ENCODE results near the gene SHISA9. TPM values are rescaled to one million over a fixed set of nuclear protein-coding genes. Genes with fewer than 3 reads are reported as not detected.

Gene SHISA9
- total RNA-seq, 1 experiment from 2014 or later, result not detected

DNA sequence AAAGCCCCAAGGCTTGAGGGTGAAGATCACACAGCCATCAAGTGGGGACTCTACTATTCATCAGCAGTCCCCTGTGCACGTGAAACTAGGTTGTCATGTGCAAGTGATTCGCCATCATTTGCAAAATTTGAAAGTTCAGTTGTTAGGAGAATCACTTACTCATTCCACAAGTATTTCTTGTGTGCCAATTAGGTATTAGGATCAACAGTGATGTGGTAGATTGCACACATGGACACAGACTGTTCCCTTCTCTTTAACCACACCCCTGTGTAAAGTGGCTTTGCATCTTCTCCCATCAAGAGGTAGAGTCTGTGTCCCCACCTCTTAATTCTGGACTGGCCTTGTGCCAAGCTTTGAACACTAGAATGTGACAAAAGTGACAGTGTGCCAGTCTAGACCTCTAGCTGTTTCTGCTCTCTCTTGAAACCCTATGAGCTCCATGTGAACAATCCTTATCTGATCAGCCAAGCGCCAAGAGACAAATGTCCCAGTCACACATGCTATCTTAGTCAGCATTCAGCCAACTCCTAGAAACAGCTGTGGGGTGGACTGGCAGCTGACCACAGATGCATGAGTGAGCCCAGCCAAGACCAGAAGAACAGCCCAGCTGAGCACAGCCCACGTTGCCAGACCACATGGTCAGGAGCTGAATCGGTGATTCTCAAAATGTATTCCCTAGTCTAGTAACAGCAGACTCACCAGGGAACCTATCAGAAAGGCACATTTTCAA is 31.5 kb upstream of the SHISA9 start:
- no TSS peak for BruUV-seq (replicated peaks)
- DNase-seq (ENCODE audit: low read depth, low spot score) (no peak), ATAC-seq (no peak)
- Histone ChIP-seq H3K9me2 (ENCODE audit: insufficient read depth) (no peaks in the 10 kb centered on the region), H3K27ac (ENCODE audit: low read depth, low read length) (no peak overlapping the region), H4K20me1 (ENCODE audit: insufficient read depth) (no peaks in the 10 kb centered on the region), H3K9ac (ENCODE audit: low read length) (no peak overlapping the region), H3K9me3 (ENCODE audit: control insufficient read depth in 1 of 2, insufficient read depth in 1 of 2, low read depth in 1 of 2, low read length in 2 of 2) (no peaks in the 10 kb centered on the region), H3K4me2 (ENCODE audit: low read length) (no peak overlapping the region), H3K4me3 (replicated peaks in 1 of 2; ENCODE audit: low read depth in 1 of 2, low read length in 2 of 2) (no peak overlapping the region), H3K27me3 (ENCODE audit: insufficient read depth, low read length) (peaks cover 29% of the 10 kb centered on the region), H3K79me2 (ENCODE audit: insufficient read depth, low read length) (no peaks in the 10 kb centered on the region), H3K36me3 (ENCODE audit: control insufficient read depth in 1 of 2, insufficient read depth in 2 of 2, low read length in 2 of 2) (no peaks in the 10 kb centered on the region), H3K4me1 (ENCODE audit: control insufficient read depth in 1 of 2, insufficient read depth in 2 of 2, low read length in 2 of 2) (no peaks in the 10 kb centered on the region), H2AFZ (ENCODE audit: low read depth, low read length, poor library complexity, severe bottlenecking) (no peak overlapping the region)
- RAD21 ChIA-PET (ENCODE audit: low non-redundant PET in 1 of 2, low total read pairs in 2 of 2, uncharacterized antibody in 2 of 2, unreplicated experiment in 2 of 2), result no interaction called here
- intact Hi-C loops (cut with micrococcal nuclease), result no loop called here
- TF ChIP-seq POLR2AphosphoS5 (IDR thresholded peaks at IDR 0.05; ENCODE audit: low read depth, low read length) (no peak), FOSL1 (IDR thresholded peaks at IDR 0.05; ENCODE audit: low read depth) (no peak), ELF1 (IDR thresholded peaks at IDR 0.05; ENCODE audit: borderline replicate concordance, low read depth) (no peak), ZNF274 (IDR thresholded peaks at IDR 0.05; ENCODE audit: low read depth, low read length) (no peak), POLR2A (IDR thresholded peaks at IDR 0.05; ENCODE audit: borderline replicate concordance, extremely low read depth, insufficient read depth, insufficient read length) (no peak), EZH2phosphoT487 (IDR thresholded peaks at IDR 0.05; ENCODE audit: borderline replicate concordance) (no peak)
- TF ChIP-seq, protein P1, sequence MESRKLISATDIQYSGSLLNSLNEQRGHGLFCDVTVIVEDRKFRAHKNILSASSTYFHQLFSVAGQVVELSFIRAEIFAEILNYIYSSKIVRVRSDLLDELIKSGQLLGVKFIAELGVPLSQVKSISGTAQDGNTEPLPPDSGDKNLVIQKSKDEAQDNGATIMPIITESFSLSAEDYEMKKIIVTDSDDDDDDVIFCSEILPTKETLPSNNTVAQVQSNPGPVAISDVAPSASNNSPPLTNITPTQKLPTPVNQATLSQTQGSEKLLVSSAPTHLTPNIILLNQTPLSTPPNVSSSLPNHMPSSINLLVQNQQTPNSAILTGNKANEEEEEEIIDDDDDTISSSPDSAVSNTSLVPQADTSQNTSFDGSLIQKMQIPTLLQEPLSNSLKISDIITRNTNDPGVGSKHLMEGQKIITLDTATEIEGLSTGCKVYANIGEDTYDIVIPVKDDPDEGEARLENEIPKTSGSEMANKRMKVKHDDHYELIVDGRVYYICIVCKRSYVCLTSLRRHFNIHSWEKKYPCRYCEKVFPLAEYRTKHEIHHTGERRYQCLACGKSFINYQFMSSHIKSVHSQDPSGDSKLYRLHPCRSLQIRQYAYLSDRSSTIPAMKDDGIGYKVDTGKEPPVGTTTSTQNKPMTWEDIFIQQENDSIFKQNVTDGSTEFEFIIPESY (IDR thresholded peaks at IDR 0.05; ENCODE audit: extremely low read depth, insufficient replicate concordance, low read length), result no peak
- TF ChIP-seq, protein P2, sequence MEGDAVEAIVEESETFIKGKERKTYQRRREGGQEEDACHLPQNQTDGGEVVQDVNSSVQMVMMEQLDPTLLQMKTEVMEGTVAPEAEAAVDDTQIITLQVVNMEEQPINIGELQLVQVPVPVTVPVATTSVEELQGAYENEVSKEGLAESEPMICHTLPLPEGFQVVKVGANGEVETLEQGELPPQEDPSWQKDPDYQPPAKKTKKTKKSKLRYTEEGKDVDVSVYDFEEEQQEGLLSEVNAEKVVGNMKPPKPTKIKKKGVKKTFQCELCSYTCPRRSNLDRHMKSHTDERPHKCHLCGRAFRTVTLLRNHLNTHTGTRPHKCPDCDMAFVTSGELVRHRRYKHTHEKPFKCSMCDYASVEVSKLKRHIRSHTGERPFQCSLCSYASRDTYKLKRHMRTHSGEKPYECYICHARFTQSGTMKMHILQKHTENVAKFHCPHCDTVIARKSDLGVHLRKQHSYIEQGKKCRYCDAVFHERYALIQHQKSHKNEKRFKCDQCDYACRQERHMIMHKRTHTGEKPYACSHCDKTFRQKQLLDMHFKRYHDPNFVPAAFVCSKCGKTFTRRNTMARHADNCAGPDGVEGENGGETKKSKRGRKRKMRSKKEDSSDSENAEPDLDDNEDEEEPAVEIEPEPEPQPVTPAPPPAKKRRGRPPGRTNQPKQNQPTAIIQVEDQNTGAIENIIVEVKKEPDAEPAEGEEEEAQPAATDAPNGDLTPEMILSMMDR (IDR thresholded peaks at IDR 0.05 in 2 of 3, conservative IDR thresholded peaks at IDR 0.05 in 1 of 3; ENCODE audit: borderline replicate concordance in 1 of 3, insufficient read depth in 1 of 3, low read depth in 2 of 3, low read length in 2 of 3), result no peak
- CTCF ChIA-PET, result no interaction called here
- POLR2A ChIA-PET, result no interaction called here
